Fibroblast of mammary gland (primary cell): ENCODE results near the gene FOXB1.

Experiments
- DNase-seq: peaks from one replicate; pipeline ENCODE4 v3.0.0-alpha.2; 2010; ENCODE audit warnings: low read depth
- H3K4me3 ChIP-seq: 2 replicates; pipeline ENCODE4 v1.5.1; 2011; ENCODE audit warnings: low read depth, mild to moderate bottlenecking, low read length, moderate library complexity; ENCODE audit not compliant: control insufficient read depth
- CTCF ChIP-seq: conservative IDR thresholded peaks from 2 replicates; pipeline ENCODE4 v1.5.1; 2011; ENCODE audit warnings: low read depth, low read length, inconsistent platforms; ENCODE audit not compliant: control insufficient read depth, insufficient read depth

Gene FOXB1

GRCh38 chr15:59998305-59998949 is 5.7 kb upstream of the FOXB1 start:
- no peak overlapping the region for H3K4me3 ChIP-seq
- no peak for DNase-seq
- no peak for TF ChIP-seq CTCF

- DNase-seq, result no peak
- TF ChIP-seq CTCF, result no peak
- H3K4me3 ChIP-seq, result no peak overlapping the region
These were observed 5.0 kb upstream of the FOXB1 start for GRCh38 chr15:59998950-59999611.

- TF ChIP-seq CTCF, result no peak
These were observed 4.4 kb upstream of the FOXB1 start for GRCh38 chr15:59999612-60000112.

GRCh38 chr15:60000113-60000823 is 3.8 kb upstream of the FOXB1 start:
- H3K4me3 ChIP-seq, result no peak overlapping the region
- no peak for DNase-seq
- TF ChIP-seq CTCF, result no peak

More at GRCh38 chr15:59999612-60000112, 4.4 kb upstream of the FOXB1 start:
- H3K4me3 ChIP-seq, result no peak overlapping the region
- no peak for DNase-seq

GRCh38 chr15:60000824-60001609 is 3.1 kb upstream of the FOXB1 start:
- H3K4me3 ChIP-seq, result no peak overlapping the region
- no peak for TF ChIP-seq CTCF
- no peak for DNase-seq
